HG02973 (cell line): ENCODE measurements around the gene MAMDC4.
"Not testable (repeated sequence)": the region's sequence is repeated elsewhere in the genome, so short reads cannot be mapped to it uniquely, and the experiment has no call there.

Experiments used
- ATAC-seq: cut with Tn5 transposase; IDR thresholded peaks from one replicate; pipeline ENCODE4 v1.9.1; 2021; ENCODE audit warnings: moderate library complexity; ENCODE audit not compliant: unreplicated experiment

The MAMDC4 gene

GRCh38 chr9:136824496-136825225 is 27.5 kb upstream of the MAMDC4 start:
- ATAC-seq = no peak

GRCh38 chr9:136825295-136826187 is 26.6 kb upstream of the MAMDC4 start:
- ATAC-seq = no peak

- ATAC-seq = no peak
Measured at GRCh38 chr9:136826188-136826541, 26.0 kb upstream of the MAMDC4 start.

- no peak for ATAC-seq
Measured at GRCh38 chr9:136826703-136827582, 25.2 kb upstream of the MAMDC4 start.

GRCh38 chr9:136827794-136828473 is 24.2 kb upstream of the MAMDC4 start:
- no peak for ATAC-seq

GRCh38 chr9:136828474-136829140 is 23.5 kb upstream of the MAMDC4 start:
- ATAC-seq = no peak

GRCh38 chr9:136829412-136829811 is 22.7 kb upstream of the MAMDC4 start:
- no peak for ATAC-seq

- no peak for ATAC-seq
Measured at GRCh38 chr9:136829981-136830885, 21.9 kb upstream of the MAMDC4 start.

GRCh38 chr9:136831002-136831719 is 21.0 kb upstream of the MAMDC4 start:
- ATAC-seq = no peak

GRCh38 chr9:136831720-136832104 is 20.4 kb upstream of the MAMDC4 start:
- ATAC-seq = no peak

GRCh38 chr9:136832581-136832980 is 19.6 kb upstream of the MAMDC4 start:
- no peak for ATAC-seq

GRCh38 chr9:136833381-136834048 is 18.6 kb upstream of the MAMDC4 start:
- ATAC-seq = not testable (repeated sequence)

- ATAC-seq = no peak
Measured at GRCh38 chr9:136835162-136835931, 16.8 kb upstream of the MAMDC4 start.

- ATAC-seq = no peak
Measured at GRCh38 chr9:136835932-136836904, 15.9 kb upstream of the MAMDC4 start.

GRCh38 chr9:136837146-136837855 is 14.8 kb upstream of the MAMDC4 start:
- no peak for ATAC-seq
